Neural crest cell (in vitro differentiated cells): ENCODE results near the gene EHD1. TPM values are rescaled to one million over a fixed set of nuclear protein-coding genes. Genes with fewer than 3 reads are reported as not detected.

Source experiments
- DNase-seq: peaks from one replicate; pipeline ENCODE4 v3.0.0; 2021; ENCODE audit warnings: low read depth, mixed read lengths, low spot score
- H3K27ac Mint-ChIP-seq: one replicate; pipeline ENCODE4 v1.8.0; 2021; ENCODE audit warnings: mild to moderate bottlenecking, mixed read lengths; ENCODE audit not compliant: unreplicated experiment
- H3K27me3 Mint-ChIP-seq: 2 replicates; pipeline ENCODE4 v1.8.0; 2021; ENCODE audit warnings: low read depth, mild to moderate bottlenecking, mixed read lengths
- H3K36me3 Mint-ChIP-seq: 2 replicates; pipeline ENCODE4 v1.8.0; 2021; ENCODE audit warnings: low read depth, mild to moderate bottlenecking, mixed read lengths
- H3K4me1 Mint-ChIP-seq: 2 replicates; pipeline ENCODE4 v1.8.0; 2021; ENCODE audit warnings: mixed read lengths
- H3K4me3 Mint-ChIP-seq: one replicate; pipeline ENCODE4 v1.8.0; 2021; ENCODE audit warnings: mild to moderate bottlenecking, mixed read lengths
- H3K9me3 Mint-ChIP-seq: 2 replicates; pipeline ENCODE4 v1.8.0; 2021; ENCODE audit warnings: mixed read lengths
- CTCF ChIP-seq: fragments of 200-600 bp; sonication (generic); conservative IDR thresholded peaks from 2 replicates; pipeline ENCODE4 v1.5.0; 2021; ENCODE audit warnings: antibody characterized with exemption, mild to moderate bottlenecking
- total RNA-seq: library from RNA; stranded (reverse); gene quantifications from 2 replicates; pipeline ENCODE4 v1.2.1, GENCODE V29; 2021

Gene EHD1
- total RNA-seq, 1 donor from 2014 or later: 74.2 TPM

DNA sequence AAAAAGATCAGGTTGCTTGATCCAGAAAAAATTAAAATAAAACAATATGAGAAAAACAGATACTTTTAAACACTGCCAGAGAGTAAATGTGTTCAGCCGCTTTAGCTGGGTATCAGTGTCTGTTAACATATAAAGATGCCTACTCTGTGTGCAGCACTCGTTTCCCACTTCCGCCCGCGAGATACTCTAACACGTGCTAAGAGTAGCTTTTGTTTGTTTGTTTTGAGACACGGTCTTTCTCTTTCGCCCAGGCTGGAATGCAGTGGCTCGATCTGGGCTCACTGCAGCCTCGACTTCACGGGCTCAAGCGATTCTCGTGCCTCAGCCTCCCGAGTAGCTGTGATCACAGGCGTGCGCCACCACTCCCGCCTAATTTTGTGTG, 67.5 kb downstream of the EHD1 start:
- peaks cover 3% of the 10 kb centered on the region for H3K36me3 Mint-ChIP-seq
- H3K4me1 Mint-ChIP-seq: peaks cover 20% of the 10 kb centered on the region
- peak overlapping the region; percentile 99 for H3K4me3 Mint-ChIP-seq
- peak; percentile 23 for DNase-seq
- H3K9me3 Mint-ChIP-seq: no peaks in the 10 kb centered on the region
- TF ChIP-seq CTCF: no peak
- H3K27me3 Mint-ChIP-seq: peaks cover 2% of the 10 kb centered on the region
- H3K27ac Mint-ChIP-seq: peak overlapping the region; percentile 25

GRCh38 chr11:64810271-64810890, 68.0 kb downstream of the EHD1 start, which contains the start of gene MEN1:
MEN1 (minus strand) TSS chr11:64810551; CDS start chr11:64810109, 442 bp downstream.
- Mint-ChIP-seq H3K4me3 (peak within 1 kb of the TSS; percentile 99), H3K36me3 (peaks cover 3% of the 10 kb centered on the region), H3K4me1 (peaks cover 20% of the 10 kb centered on the region), H3K27ac (peak within 1 kb of the TSS; percentile 90), H3K9me3 (no peaks in the 10 kb centered on the region), H3K27me3 (peaks cover under 1% of the 10 kb centered on the region)
- no peak for TF ChIP-seq CTCF
- DNase-seq: peak; percentile 88

- Mint-ChIP-seq H3K27me3 (no peaks in the 10 kb centered on the region), H3K27ac (peak overlapping the region; percentile 67), H3K9me3 (no peaks in the 10 kb centered on the region), H3K36me3 (peaks cover 3% of the 10 kb centered on the region), H3K4me1 (peaks cover 20% of the 10 kb centered on the region), H3K4me3 (peak overlapping the region; percentile 99)
- no peak for DNase-seq
- no peak for TF ChIP-seq CTCF
These were observed 68.6 kb downstream of the EHD1 start for GRCh38 chr11:64809781-64810241.

GRCh38 chr11:64805481-64805880, 72.9 kb downstream of the EHD1 start:
- no peak for TF ChIP-seq CTCF
- Mint-ChIP-seq H3K27me3 (no peaks in the 10 kb centered on the region), H3K4me1 (peaks cover 25% of the 10 kb centered on the region), H3K4me3 (peak overlapping the region; percentile 69), H3K36me3 (peaks cover 3% of the 10 kb centered on the region), H3K9me3 (no peaks in the 10 kb centered on the region), H3K27ac (no peak overlapping the region)
- no peak for DNase-seq

DNA sequence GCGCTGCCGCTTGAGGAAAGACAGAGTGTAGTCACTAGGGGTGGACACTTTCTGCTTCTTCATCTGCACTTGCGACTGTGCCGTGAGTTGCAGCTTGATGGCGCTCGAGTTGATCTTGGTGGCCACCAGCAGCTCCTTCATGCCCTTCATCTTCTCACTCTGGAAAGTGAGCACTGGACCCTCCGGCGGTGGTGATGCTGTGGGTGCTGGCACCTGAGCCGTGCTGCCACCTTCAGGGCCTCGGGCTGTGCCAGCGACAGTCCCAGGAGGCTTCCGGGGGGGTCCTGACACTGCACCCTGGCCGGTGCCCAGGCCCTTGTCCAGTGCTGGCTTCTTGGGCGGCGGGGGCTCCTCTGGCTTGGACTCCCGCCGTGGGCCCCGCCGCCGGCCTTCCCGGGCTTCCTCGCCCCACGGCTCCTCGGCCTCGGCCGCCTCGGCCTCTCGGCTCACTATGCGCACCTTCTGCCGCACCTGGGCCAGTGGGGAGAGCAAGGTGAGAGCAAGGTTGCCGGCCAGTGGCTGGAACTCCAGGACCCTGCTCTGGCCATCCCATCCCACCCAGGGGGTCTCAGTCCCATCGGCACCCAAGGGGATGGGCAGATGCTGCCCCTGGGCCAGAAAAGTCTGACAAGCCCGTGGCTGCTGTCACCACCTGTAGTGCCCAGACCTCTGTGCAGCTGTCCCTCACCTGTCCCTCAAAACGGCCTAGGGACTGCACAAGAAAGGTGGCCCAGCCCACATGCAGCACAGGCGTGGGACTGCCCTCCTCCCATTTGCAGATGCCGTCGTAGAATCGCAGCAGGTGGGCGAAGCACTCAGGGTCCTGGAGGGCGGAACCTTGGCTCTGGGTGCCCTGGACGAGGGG, 73.8 kb downstream of the EHD1 start:
- peaks cover 19% of the 10 kb centered on the region for H3K4me1 Mint-ChIP-seq
- no peaks in the 10 kb centered on the region for H3K27me3 Mint-ChIP-seq
- H3K9me3 Mint-ChIP-seq: no peaks in the 10 kb centered on the region
- peaks cover 3% of the 10 kb centered on the region for H3K36me3 Mint-ChIP-seq
- no peak overlapping the region for H3K27ac Mint-ChIP-seq
- TF ChIP-seq CTCF: no peak
- peak overlapping the region; percentile 92 for H3K4me3 Mint-ChIP-seq
- no peak for DNase-seq
